Measurements from ENCODE around the gene YJEFN3. TPM values are rescaled to one million over a fixed set of nuclear protein-coding genes. Genes with fewer than 3 reads are reported as not detected.

The YJEFN3 gene
- total and polyA plus RNA-seq, 2 of the 8 experiments (the other 6 are each of a cell fraction or from before 2014, with no cell fraction given) = 5.7 to 9.4 TPM

DNA sequence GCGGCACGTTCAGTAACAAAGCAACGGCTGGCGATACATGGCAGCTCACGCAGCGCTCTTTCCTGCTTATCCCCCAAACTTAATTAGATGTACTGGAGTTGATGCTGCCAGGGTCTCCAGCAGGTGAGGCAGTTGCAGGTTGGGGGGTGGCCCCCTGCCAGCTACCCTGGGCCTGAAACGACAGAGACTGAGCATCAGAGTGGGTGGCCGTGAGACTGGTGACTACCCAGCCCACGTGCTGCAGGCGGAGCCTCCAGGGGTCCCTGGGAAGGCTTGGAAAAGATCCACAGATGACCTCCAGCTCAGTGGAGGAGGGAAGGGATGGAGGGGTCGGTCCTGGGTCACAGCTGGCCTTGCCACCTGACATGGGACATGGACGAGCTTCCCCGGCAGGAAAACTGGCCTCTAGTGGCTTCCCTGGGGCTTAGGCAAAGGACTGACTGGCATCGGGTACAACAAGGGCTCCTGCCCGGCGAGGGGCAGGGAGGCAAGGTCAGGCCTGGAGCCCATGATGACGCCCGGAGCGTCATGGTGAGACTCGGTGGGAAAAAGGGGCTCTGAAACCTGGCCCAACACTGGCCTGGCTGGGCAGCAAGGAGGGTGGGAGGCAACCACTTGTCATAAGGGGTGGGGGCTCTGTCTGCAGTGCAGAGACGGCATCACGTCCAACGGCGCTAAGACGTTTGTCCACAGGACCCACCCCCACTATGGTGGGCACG, 33.4 kb downstream of the YJEFN3 start:
- Histone ChIP-seq H3K27ac (ENCODE audit: low read depth, low read length) (no peak overlapping the region), H3K79me1 (ENCODE audit: low read depth, low read length) (no peaks in the 10 kb centered on the region), H3K4ac (replicated peaks; ENCODE audit: insufficient read length, low read depth, low read length) (no peak overlapping the region), H3K23me2 (ENCODE audit: low read depth, low read length) (no peaks in the 10 kb centered on the region), H3K14ac (ENCODE audit: insufficient read length) (no peak overlapping the region), H4K20me1 (replicated peaks in 1 of 2; ENCODE audit: control insufficient read depth in 1 of 2, insufficient read depth in 2 of 2, low read length in 2 of 2) (no peaks in the 10 kb centered on the region), H4K8ac (ENCODE audit: extremely low read depth, insufficient read depth, low read length) (no peak overlapping the region), H2AFZ (ENCODE audit: low read length) (no peak overlapping the region), H3K79me2 (ENCODE audit: control insufficient read depth in 1 of 2, insufficient read depth in 2 of 2, low read length in 2 of 2) (no peaks in the 10 kb centered on the region), H3K27me3 (replicated peaks in 1 of 4; ENCODE audit: control insufficient read depth in 3 of 4, extremely low read depth in 1 of 4, insufficient read depth in 3 of 4, low read length in 3 of 4) (no peaks in the 10 kb centered on the region), H3K56ac (replicated peaks; ENCODE audit: insufficient read length, low read depth, low read length) (no peak overlapping the region), H2BK15ac (ENCODE audit: low read length) (no peak overlapping the region), H2BK120ac (replicated peaks; ENCODE audit: low read depth, low read length) (no peak overlapping the region), H3K9me3 (ENCODE audit: insufficient read depth in 2 of 2, low read depth in 1 of 2, low read length in 1 of 2) (no peaks in the 10 kb centered on the region), H2BK20ac (ENCODE audit: low read length) (no peak overlapping the region), H4K91ac (replicated peaks; ENCODE audit: insufficient read length, low read length) (no peak overlapping the region), H3K23ac (ENCODE audit: insufficient read length) (no peak overlapping the region), H2AK5ac (ENCODE audit: low read depth, low read length) (no peak overlapping the region), H3K18ac (ENCODE audit: extremely low read depth, low read length) (no peak overlapping the region), H3K4me2 (ENCODE audit: insufficient read depth in 1 of 2, low read depth in 2 of 2, low read length in 2 of 2) (no peak overlapping the region), H2BK5ac (ENCODE audit: low read depth, low read length) (no peak overlapping the region), H3K4me3 (ENCODE audit: extremely low read depth in 1 of 4, insufficient read depth in 2 of 4, low read depth in 3 of 4, low read length in 4 of 4) (no peak overlapping the region), H4K5ac (ENCODE audit: insufficient read length, low read depth, low read length) (no peak overlapping the region), H3K4me1 (replicated peaks in 1 of 4; ENCODE audit: control insufficient read depth in 3 of 4, insufficient read depth in 4 of 4, low read length in 3 of 4) (peaks cover 0 to 4% (median 0%) of the 10 kb centered on the region in 4 experiments; a peak in 2 of 7 replicates), H2BK12ac (ENCODE audit: low read depth, low read length) (no peak overlapping the region), H3K9ac (replicated peaks in 1 of 4; ENCODE audit: extremely low read depth in 1 of 4, low read depth in 3 of 4, low read length in 3 of 4) (no peak overlapping the region; a peak in 1 of 7 replicates), H3K36me3 (ENCODE audit: control insufficient read depth in 2 of 4, insufficient read depth in 4 of 4, low read length in 3 of 4) (no peaks in the 10 kb centered on the region)
- DNase-seq (ENCODE audit: low read depth in 1 of 2, low spot score in 2 of 2) (no peak), FAIRE-seq (no peak)
- ChIA-PET POLR2A (ENCODE audit: partially characterized antibody) (interaction anchor here (0.6 to 1.4 kb wide), 3 partner anchors 29 to 603 kb away, joined by 3 read pairs; no protein-coding TSS in a partner anchor), CTCF (ENCODE audit: partially characterized antibody) (interaction anchor here (0.6 to 20.0 kb wide), 10 partner anchors 12 to 97 kb away, joined by 3 to 223 read pairs (median 4); partner anchors contain the start of gene GMIP)
- WGBS, 2 experiments (ENCODE audit: extremely low coverage in 1 of 2, insufficient coverage in 1 of 2, insufficient read length in 1 of 2, insufficient replicate concordance in 2 of 2, low coverage in 1 of 2, low lambda C conversion rate in 2 of 2, missing lambda C conversion rate in 1 of 2) = 89% methylated on average over 24 of the region's 26 CpGs; no CpG with 5 or more reads in 1 of the 2 experiments
- TF ChIP-seq FOSL1 (IDR thresholded peaks at IDR 0.05; ENCODE audit: insufficient read depth, low read depth, low read length) = no peak
- no peak for TF ChIP-seq POU5F1 (IDR thresholded peaks at IDR 0.05; ENCODE audit: low read depth, low read length)
- no peak for TF ChIP-seq NANOG (IDR thresholded peaks at IDR 0.05; ENCODE audit: insufficient read depth, low read depth, low read length, poor library complexity, severe bottlenecking)
- TF ChIP-seq, protein P1, sequence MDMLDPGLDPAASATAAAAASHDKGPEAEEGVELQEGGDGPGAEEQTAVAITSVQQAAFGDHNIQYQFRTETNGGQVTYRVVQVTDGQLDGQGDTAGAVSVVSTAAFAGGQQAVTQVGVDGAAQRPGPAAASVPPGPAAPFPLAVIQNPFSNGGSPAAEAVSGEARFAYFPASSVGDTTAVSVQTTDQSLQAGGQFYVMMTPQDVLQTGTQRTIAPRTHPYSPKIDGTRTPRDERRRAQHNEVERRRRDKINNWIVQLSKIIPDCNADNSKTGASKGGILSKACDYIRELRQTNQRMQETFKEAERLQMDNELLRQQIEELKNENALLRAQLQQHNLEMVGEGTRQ (IDR thresholded peaks at IDR 0.05; ENCODE audit: low read length) = no peak
- no peak for TF ChIP-seq MAFK (IDR thresholded peaks at IDR 0.05; ENCODE audit: low read depth, low read length)
- TF ChIP-seq SUZ12 (IDR thresholded peaks at IDR 0.05; ENCODE audit: low read length) = no peak
- no peak for TF ChIP-seq SP1 (IDR thresholded peaks at IDR 0.05; ENCODE audit: low read depth, low read length)
- TF ChIP-seq TBP (IDR thresholded peaks at IDR 0.05; ENCODE audit: low read depth, low read length) = no peak
- TF ChIP-seq TEAD4 (IDR thresholded peaks at IDR 0.05; ENCODE audit: low read depth, low read length) = no peak
- TF ChIP-seq CTBP2 (IDR thresholded peaks at IDR 0.05; ENCODE audit: borderline replicate concordance, insufficient read depth, insufficient read length, low read length) = no peak
- TF ChIP-seq POLR2A (IDR thresholded peaks at IDR 0.05; ENCODE audit: control extremely low read depth in 1 of 2, low read depth in 2 of 2, low read length in 2 of 2) = no peak
- TF ChIP-seq KDM5A (IDR thresholded peaks at IDR 0.05; ENCODE audit: low read length) = no peak
- no peak for TF ChIP-seq ASH2L (IDR thresholded peaks at IDR 0.05; ENCODE audit: low read length)

Measured in H1 (cell line).